Bronchus fibroblast of lung (primary cell): Measurements from ENCODE around the gene CHRNB4. TPM values are rescaled to one million over a fixed set of nuclear protein-coding genes. Genes with fewer than 3 reads are reported as not detected.

Source experiments
- total RNA-seq: library from RNA; depleted of rRNA; stranded (reverse); fragments of >200 nt; gene quantifications from 2 replicates; pipeline ENCODE4 v1.2.3, GENCODE V29; 2015

CHRNB4 gene, protein sequence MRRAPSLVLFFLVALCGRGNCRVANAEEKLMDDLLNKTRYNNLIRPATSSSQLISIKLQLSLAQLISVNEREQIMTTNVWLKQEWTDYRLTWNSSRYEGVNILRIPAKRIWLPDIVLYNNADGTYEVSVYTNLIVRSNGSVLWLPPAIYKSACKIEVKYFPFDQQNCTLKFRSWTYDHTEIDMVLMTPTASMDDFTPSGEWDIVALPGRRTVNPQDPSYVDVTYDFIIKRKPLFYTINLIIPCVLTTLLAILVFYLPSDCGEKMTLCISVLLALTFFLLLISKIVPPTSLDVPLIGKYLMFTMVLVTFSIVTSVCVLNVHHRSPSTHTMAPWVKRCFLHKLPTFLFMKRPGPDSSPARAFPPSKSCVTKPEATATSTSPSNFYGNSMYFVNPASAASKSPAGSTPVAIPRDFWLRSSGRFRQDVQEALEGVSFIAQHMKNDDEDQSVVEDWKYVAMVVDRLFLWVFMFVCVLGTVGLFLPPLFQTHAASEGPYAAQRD
- total RNA-seq = not detected in 2 replicates

DNA sequence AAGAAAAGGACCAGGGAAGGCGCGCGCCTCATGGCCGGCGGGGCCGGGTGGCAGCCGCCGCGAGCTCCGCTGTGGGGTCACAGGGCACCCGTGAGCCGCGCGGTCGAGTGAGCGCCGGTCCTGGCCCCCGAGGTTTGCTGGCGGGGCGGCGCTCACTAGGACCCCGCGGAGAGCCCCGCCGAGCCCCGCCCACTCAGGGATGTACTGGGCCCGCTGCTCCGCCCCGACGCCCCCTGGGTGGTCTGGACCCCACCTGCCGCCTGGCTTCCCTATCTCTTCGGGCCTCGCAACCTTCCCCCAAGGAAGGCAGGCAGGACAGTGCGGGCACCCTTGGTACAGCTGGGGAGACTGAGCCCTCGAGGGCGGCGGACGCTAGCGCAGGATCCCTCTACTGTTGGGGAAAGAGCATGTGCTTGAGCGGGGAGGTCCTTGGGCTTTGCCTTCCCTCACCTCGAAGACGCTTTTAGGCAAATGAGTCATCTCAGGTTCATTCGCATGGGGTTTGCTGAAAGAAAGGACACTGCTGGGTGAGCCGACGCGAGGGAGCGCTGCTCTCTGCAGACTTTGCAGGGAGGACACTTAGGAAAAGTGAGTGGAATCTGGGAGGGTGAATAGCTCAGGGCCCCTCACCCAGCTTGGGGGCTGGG, at the start of gene CHRNB4:
CHRNB4 (minus strand) TSS at position 109 of the 647 bp plus-strand sequence; CDS start at position 32, 77 bp downstream.

DNA sequence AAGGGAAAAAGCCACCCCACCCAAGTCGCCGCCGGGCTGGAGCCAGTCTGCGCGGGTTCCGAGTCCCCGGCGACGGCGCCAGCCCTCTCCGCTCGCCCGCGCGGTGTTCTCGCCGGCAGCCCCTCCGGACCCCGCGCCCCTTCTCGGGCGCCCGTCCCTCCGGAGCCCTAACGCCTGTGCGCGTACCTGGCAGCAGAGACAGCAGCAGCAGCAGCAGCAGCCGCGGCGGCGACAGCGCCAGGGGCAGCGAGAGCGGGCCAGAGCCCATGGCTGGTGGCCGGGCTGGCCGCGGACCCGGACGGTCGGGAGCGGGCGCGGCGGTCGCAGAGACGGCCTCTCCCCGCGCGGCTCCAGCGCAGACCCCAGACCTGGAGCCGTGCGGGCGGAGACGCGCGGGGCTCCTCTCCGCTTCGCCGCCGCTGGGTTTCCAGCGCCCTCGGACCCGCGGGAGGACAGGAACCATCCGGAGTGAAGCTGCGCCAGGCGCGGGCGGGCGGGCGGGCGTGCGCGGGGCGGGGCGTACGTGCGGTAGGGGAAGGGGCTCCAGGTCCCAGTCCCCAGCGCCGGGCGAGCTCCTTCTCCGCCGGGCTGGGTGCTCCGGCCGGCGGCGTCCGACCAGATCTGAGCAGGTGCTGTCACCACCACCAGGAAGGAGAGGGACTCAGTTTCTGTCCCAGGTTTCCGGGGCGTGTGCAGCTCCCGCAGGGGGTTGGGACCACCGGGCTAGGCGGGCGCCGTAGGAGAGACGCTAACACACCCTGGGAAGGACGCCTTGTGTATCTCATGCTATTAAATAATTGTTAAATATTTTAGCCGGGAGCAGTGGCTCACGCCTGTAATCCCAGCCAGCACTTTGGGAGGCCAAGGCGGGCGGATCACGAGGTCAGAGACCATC, 20.2 kb downstream of the CHRNB4 start, which contains the start of gene CHRNA3:
CHRNA3 (minus strand) TSS at position 470 of the 895 bp plus-strand sequence; CDS start at position 268, 202 bp downstream.

Other genes starting within 250 kb of the CHRNB4 start
- 7.9 and 9.2 TPM in 2 replicates for gene IREB2, start 203.0 kb downstream of the CHRNB4 start, total RNA-seq
- gene HYKK, start 133.6 kb downstream of the CHRNB4 start, total RNA-seq = 7.4 TPM in 2 replicates
- gene PSMA4, start 100.8 kb downstream of the CHRNB4 start, total RNA-seq = 217 and 237 TPM in 2 replicates
- gene CHRNA5, start 75.7 kb downstream of the CHRNB4 start, total RNA-seq = 1.0 and 4.3 TPM in 2 replicates
- not detected in 2 replicates for gene CHRNA3, start 20.2 kb downstream of the CHRNB4 start, total RNA-seq
- 4.3 and 5.0 TPM in 2 replicates for gene ADAMTS7, start 170.3 kb upstream of the CHRNB4 start, total RNA-seq
- 321 and 331 TPM in 2 replicates for gene MORF4L1, start 231.7 kb upstream of the CHRNB4 start, total RNA-seq